ENCODE measurements around the gene UST. TPM values are rescaled to one million over a fixed set of nuclear protein-coding genes. Genes with fewer than 3 reads are reported as not detected.

The UST gene
- total RNA-seq (2022; extraction: Qiagen RNA extraction; ENCODE audit: low read depth), result 2.6 to 3.0 TPM (median 2.8 TPM) in 5 replicates

GRCh38 chr6:148746363-148747144 lies at the start of gene UST:
UST (plus strand) TSS chr6:148747030; CDS start chr6:148747431, 401 bp downstream.

